HEK293T (cell line): Measurements from ENCODE around the gene PXMP4.

Experiments used
- LEF1 ChIP-seq: fragments of 450-650 bp; IDR thresholded peaks from 2 replicates; pipeline ENCODE4 v1.6.1; 2017; ENCODE audit warnings: mild to moderate bottlenecking, borderline replicate concordance
- NFRKB ChIP-seq: fragments of 450-650 bp; IDR thresholded peaks from 2 replicates; pipeline ENCODE4 v1.6.1; 2016; ENCODE audit warnings: mild to moderate bottlenecking, moderate library complexity

DNA sequence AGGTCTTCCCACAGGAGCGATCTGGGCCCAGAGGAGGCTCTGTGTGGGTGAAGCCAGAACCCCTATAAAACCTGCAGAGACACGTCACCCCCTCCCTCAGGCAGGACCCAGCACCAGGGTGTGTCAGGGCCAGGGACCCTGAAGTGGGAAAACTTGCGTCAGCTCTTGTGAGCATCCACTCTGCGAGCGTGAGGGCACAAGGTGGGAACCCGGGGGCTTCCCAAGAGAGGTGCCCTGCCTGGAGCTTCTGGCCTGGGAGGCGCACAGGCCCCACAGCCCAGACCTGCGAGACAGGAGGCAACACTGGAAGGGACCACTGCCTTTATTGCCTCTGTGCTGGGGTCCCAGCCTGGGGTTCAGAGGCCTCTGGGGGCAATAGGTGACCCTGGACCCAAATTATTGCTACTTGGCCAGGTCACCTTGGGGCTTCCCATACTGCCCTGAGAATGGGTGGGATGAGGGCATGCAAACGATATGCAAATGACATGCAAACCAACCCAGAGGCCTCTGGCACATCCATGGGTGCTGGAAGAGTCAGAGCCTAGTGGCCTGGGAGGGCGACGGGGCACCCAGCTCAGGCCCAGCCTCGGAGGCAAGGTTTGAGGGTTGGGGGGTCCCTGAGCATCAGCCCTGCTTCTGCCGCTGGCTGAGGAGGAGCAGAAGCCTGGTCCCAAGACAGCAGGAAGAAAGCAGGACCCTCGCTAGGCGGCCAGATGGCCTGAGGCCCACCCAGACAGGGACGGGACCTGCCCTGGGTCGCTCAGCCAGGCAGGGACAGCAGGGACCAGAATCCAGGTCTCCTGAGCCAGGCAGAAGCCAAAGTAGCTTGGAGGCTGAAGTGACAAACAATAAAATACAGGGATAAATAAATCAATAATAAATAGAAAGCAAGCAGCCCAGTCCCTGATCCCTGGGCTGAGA, 63.1 kb downstream of the PXMP4 start:
- no peak for TF ChIP-seq LEF1
- no peak for TF ChIP-seq NFRKB
